HUES48 (cell line): ENCODE data around the gene A2M.

Source experiments
- H3K27ac ChIP-seq: one replicate; pipeline ENCODE4 v1.7.0; 2013; ENCODE audit warnings: low read depth, low read length, inconsistent platforms
- H3K27me3 ChIP-seq: 2 replicates; pipeline ENCODE4 v1.6.1; 2013; ENCODE audit warnings: mild to moderate bottlenecking, low read length; ENCODE audit not compliant: control insufficient read depth, insufficient read depth
- H3K36me3 ChIP-seq: 2 replicates; pipeline ENCODE4 v1.6.1; 2013; ENCODE audit warnings: low read length; ENCODE audit not compliant: control insufficient read depth, insufficient read depth
- H3K4me1 ChIP-seq: 2 replicates; pipeline ENCODE4 v1.6.1; 2013; ENCODE audit warnings: mild to moderate bottlenecking, low read length; ENCODE audit not compliant: control insufficient read depth, insufficient read depth
- H3K4me3 ChIP-seq: 2 replicates; pipeline ENCODE4 v1.5.1; 2013; ENCODE audit warnings: mild to moderate bottlenecking, low read depth, low read length
- H3K9ac ChIP-seq: 2 replicates; pipeline ENCODE4 v1.6.1; 2013; ENCODE audit warnings: mild to moderate bottlenecking, low read depth, low read length, moderate library complexity
- H3K9me3 ChIP-seq: 2 replicates; pipeline ENCODE4 v1.6.1; 2013; ENCODE audit warnings: low read length; ENCODE audit not compliant: control insufficient read depth, insufficient read depth

The A2M gene

DNA sequence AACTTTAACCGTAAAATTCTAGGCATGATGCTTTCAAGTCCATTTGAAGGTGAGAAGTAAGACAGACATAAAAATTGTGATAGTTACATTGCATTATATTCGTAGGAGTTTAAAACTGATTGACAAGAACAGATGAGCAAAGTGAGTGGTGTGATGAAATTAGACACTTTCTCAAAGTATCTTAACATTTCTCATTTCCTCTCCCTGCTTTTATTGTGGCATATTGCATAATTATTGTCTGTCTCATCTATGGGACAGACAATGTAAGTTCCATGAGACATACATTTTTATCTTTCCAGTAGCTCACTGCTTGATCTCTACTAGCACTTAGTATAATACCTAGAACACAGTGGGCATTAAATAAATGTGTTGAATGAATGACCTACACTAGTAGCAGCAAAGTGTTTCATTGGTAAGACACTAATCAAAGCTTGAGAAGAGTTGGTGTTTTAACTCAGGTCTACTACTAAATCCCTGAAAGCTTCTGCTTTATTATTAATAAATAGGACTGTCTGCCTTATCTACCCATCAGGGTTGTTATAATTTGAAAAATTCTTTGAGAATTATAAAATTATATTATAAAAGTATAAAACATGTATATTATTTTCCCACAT is 19.0 kb downstream of the A2M start:
- H3K27ac ChIP-seq = no peak overlapping the region
- H3K36me3 ChIP-seq = no peaks in the 10 kb centered on the region
- no peak overlapping the region for H3K4me3 ChIP-seq
- peaks cover 6% of the 10 kb centered on the region; the same call in 1 of the 2 replicates for H3K4me1 ChIP-seq
- H3K27me3 ChIP-seq = no peaks in the 10 kb centered on the region
- H3K9ac ChIP-seq = no peak overlapping the region
- H3K9me3 ChIP-seq = no peaks in the 10 kb centered on the region

DNA sequence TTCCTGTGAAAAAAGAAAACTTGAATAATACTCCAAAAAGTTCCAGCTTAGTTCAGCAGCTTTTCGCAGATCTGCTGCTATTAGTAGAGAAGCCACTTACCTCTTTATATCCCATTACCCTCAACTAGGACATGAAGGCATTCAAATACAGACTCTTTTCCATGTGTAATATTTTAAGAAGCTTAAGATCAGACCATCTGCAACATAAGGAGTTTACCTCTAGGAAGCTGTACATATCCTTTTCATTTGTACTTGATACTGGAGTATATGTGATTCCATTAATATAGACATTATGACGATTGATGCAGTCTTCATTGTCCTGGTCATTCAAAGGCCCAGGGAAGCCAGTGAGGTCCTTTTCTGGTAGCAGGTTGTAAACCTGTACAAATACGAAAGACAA is 20.4 kb downstream of the A2M start:
- Histone ChIP-seq H3K4me1 (peaks cover 6% of the 10 kb centered on the region; the same call in 1 of the 2 replicates), H3K27ac (no peak overlapping the region), H3K9me3 (no peaks in the 10 kb centered on the region), H3K4me3 (no peak overlapping the region), H3K36me3 (no peaks in the 10 kb centered on the region), H3K9ac (no peak overlapping the region), H3K27me3 (no peaks in the 10 kb centered on the region)

GRCh38 chr12:9094512-9095206 is 21.1 kb downstream of the A2M start:
- Histone ChIP-seq H3K9ac (no peak overlapping the region), H3K9me3 (no peaks in the 10 kb centered on the region), H3K36me3 (no peaks in the 10 kb centered on the region), H3K27me3 (no peaks in the 10 kb centered on the region), H3K4me1 (peaks cover 6% of the 10 kb centered on the region; the same call in 1 of the 2 replicates), H3K27ac (no peak overlapping the region), H3K4me3 (no peak overlapping the region)

- H3K36me3 ChIP-seq = no peaks in the 10 kb centered on the region
- H3K4me3 ChIP-seq = no peak overlapping the region
- no peak overlapping the region for H3K27ac ChIP-seq
- H3K9me3 ChIP-seq = no peaks in the 10 kb centered on the region
- H3K9ac ChIP-seq = no peak overlapping the region
- no peaks in the 10 kb centered on the region for H3K27me3 ChIP-seq
- peaks cover 6% of the 10 kb centered on the region; the same call in 1 of the 2 replicates for H3K4me1 ChIP-seq
These were observed 23.7 kb downstream of the A2M start for GRCh38 chr12:9091891-9092598.

DNA sequence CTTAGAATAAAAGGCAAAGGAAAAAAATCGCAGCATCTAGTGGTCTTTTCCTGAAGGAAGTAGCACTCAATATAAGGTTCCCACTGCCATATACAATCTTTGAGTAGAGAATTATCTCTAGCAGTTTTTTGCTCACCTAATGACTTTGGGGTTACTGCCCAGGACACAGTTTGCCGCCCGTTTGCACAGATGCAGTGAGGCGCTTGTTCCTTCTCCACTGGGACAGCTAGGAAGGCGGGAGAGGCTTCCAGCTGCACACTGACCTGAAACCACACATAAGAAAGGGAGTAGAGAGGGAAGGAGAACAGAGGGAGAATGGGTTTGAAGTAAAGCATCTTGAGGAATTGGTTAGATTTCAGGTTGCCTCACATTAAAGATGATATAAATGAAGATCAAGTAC is 25.5 kb downstream of the A2M start:
- no peaks in the 10 kb centered on the region for H3K36me3 ChIP-seq
- no peaks in the 10 kb centered on the region for H3K27me3 ChIP-seq
- H3K9ac ChIP-seq = no peak overlapping the region
- H3K4me3 ChIP-seq = no peak overlapping the region
- H3K27ac ChIP-seq = no peak overlapping the region
- peaks cover 6% of the 10 kb centered on the region; the same call in 1 of the 2 replicates for H3K4me1 ChIP-seq
- no peaks in the 10 kb centered on the region for H3K9me3 ChIP-seq

DNA sequence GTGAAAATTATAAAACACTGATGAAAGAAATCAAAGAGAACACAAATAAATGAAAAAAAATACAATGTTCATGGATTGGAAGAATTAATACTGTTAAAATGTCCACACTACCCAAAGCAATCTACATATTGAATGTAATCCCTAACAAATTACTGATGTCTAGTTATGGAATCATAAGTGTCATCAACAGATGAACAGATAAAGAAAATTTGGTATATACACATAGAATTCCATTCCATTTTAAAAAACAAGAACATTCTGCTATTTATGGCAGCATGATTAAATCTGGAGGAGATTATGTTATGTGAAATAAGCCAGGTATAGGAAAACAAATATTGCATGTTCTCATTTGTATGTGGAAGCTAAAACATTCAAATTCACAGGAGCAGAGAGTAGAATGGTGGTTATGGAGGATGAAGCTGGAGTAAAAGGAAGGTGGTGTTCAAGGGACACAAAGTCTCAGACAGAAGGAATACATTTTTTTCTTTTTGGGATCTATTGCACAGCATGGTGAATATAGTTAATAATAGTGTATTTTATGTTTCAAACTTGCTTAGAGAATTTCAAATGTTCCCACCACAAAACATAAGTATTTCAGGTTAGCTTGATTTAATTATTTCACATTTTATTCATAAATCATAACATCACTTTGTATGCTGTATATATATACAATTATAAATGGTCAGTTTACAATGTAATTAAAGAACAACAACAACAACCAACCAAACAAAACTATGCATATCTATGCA is 28.5 kb downstream of the A2M start:
- Histone ChIP-seq H3K4me3 (no peak overlapping the region), H3K27ac (no peak overlapping the region), H3K9ac (no peak overlapping the region), H3K9me3 (peaks cover 9% of the 10 kb centered on the region; the same call in 1 of the 2 replicates), H3K27me3 (no peaks in the 10 kb centered on the region), H3K36me3 (no peaks in the 10 kb centered on the region), H3K4me1 (peaks cover 6% of the 10 kb centered on the region; the same call in 1 of the 2 replicates)

DNA sequence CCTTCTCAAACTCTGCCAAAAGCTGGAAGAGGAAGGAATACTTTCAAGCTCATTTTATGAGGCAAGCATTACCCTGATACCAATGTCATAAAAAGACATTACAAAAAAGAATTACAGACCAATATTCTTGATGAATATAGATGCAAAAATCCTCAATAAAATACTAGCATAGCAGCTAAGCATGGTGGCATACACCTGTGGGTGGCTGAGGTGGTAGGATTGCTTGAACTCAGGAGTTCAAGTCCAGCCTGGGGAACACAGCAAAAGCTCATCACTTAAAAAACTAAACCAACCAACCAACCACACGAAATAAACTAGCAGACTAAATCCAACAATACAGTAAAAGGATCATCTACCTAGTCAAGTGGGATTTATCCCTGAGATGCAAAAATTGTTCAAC is 29.6 kb downstream of the A2M start:
- Histone ChIP-seq H3K27me3 (no peaks in the 10 kb centered on the region), H3K4me3 (no peak overlapping the region), H3K36me3 (no peaks in the 10 kb centered on the region), H3K9ac (no peak overlapping the region), H3K27ac (no peak overlapping the region), H3K4me1 (no peaks in the 10 kb centered on the region), H3K9me3 (peaks cover 13% of the 10 kb centered on the region; the same call in 1 of the 2 replicates)

DNA sequence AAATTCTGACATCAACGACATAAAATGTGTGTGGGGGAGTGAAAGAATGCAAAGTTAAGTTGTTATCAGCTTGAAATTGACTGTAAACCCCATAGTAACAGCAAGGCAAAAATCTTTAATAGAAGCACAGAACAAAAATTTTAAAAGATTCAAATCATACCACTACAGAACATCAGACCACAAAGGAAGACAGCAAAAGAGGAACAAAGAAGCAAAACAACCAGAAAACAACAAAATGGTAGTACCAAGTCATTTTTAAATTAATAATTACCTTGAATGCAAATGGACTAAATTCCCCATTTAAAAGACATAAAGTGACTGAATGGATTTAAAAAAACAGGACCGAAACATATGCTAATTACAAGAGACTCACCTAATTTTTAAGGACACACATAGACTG is 31.3 kb downstream of the A2M start:
- no peaks in the 10 kb centered on the region for H3K27me3 ChIP-seq
- H3K9me3 ChIP-seq = peaks cover 13% of the 10 kb centered on the region; the same call in 1 of the 2 replicates
- no peak overlapping the region for H3K27ac ChIP-seq
- no peak overlapping the region for H3K4me3 ChIP-seq
- no peaks in the 10 kb centered on the region for H3K4me1 ChIP-seq
- H3K9ac ChIP-seq = no peak overlapping the region
- H3K36me3 ChIP-seq = no peaks in the 10 kb centered on the region

DNA sequence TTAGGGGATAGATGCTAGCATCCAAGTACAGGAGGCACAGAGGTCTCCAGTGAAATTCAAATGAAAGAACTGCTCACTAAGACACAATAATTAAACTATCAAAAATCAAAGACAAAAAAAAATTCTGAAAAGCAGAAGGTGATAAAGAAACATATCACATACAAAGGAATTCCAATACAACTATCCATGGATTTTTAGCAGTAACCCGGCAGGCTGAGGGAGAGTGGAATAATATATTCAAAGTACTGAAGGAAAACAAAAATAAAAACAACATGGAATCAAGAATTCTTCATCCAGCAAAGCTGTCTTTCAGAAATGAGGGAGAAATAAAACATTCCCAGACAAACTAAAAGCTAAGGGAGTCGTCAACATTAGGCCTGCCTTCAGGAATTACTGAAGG is 31.9 kb downstream of the A2M start:
- no peaks in the 10 kb centered on the region for H3K36me3 ChIP-seq

GRCh38 chr12:9081667-9082427 is 33.9 kb downstream of the A2M start:
- no peaks in the 10 kb centered on the region for H3K27me3 ChIP-seq
- peaks cover 13% of the 10 kb centered on the region; the same call in 1 of the 2 replicates for H3K9me3 ChIP-seq
- H3K36me3 ChIP-seq = no peaks in the 10 kb centered on the region
- no peaks in the 10 kb centered on the region for H3K4me1 ChIP-seq
- no peak overlapping the region for H3K27ac ChIP-seq
- no peak overlapping the region for H3K4me3 ChIP-seq
- no peak overlapping the region for H3K9ac ChIP-seq

More for the DNA sequence above, 31.9 kb downstream of the A2M start:
- H3K4me3 ChIP-seq = no peak overlapping the region
- no peaks in the 10 kb centered on the region for H3K27me3 ChIP-seq
- peaks cover 13% of the 10 kb centered on the region; the same call in 1 of the 2 replicates for H3K9me3 ChIP-seq
- no peak overlapping the region for H3K9ac ChIP-seq
- no peak overlapping the region for H3K27ac ChIP-seq
- no peaks in the 10 kb centered on the region for H3K4me1 ChIP-seq
